ENCODE measurements around the gene BRIP1. TPM values are rescaled to one million over a fixed set of nuclear protein-coding genes. Genes with fewer than 3 reads are reported as not detected.

BRIP1 gene
- total RNA-seq, 1 donor from 2014 or later: 5.2 TPM

DNA sequence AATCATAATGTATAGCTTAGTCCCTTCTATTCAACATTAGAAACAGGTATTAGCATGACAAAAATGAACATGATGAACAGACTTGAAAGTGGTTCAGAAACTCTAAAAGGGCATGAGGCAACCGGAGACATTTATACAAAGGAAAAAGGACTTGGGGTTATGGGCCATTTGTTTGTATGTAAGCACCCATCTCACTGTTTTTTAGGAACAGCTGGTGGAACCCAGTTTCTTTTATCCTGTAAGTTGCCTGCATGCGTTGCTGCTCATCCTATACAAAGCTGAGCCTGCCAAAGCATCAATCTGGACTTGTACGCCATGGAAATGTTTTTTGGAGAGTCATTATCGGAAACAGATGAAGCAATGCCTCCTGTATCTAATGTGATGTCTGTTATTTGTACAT is 200.0 kb downstream of the BRIP1 start:
- Mint-ChIP-seq H3K4me3 (ENCODE audit: unreplicated experiment) (no peak overlapping the region), H3K4me1 (ENCODE audit: unreplicated experiment) (no peaks in the 10 kb centered on the region), H3K36me3 (ENCODE audit: low read depth, unreplicated experiment) (no peaks in the 10 kb centered on the region), H3K27me3 (ENCODE audit: unreplicated experiment) (no peaks in the 10 kb centered on the region), H3K27ac (ENCODE audit: unreplicated experiment) (no peak overlapping the region), H3K9me3 (ENCODE audit: unreplicated experiment) (no peaks in the 10 kb centered on the region)
- no peak for DNase-seq (ENCODE audit: low spot score)
- TF ChIP-seq CTCF (IDR thresholded peaks at IDR 0.05; ENCODE audit: unreplicated experiment): no peak

GRCh38 chr17:61662741-61663140 is 200.6 kb downstream of the BRIP1 start:
- H3K36me3 Mint-ChIP-seq (ENCODE audit: low read depth, unreplicated experiment): no peaks in the 10 kb centered on the region
- no peaks in the 10 kb centered on the region for H3K4me1 Mint-ChIP-seq (ENCODE audit: unreplicated experiment)
- DNase-seq (ENCODE audit: low spot score): no peak
- no peaks in the 10 kb centered on the region for H3K9me3 Mint-ChIP-seq (ENCODE audit: unreplicated experiment)
- no peaks in the 10 kb centered on the region for H3K27me3 Mint-ChIP-seq (ENCODE audit: unreplicated experiment)
- TF ChIP-seq CTCF (IDR thresholded peaks at IDR 0.05; ENCODE audit: unreplicated experiment): no peak
- H3K4me3 Mint-ChIP-seq (ENCODE audit: unreplicated experiment): no peak overlapping the region
- H3K27ac Mint-ChIP-seq (ENCODE audit: unreplicated experiment): no peak overlapping the region

DNA sequence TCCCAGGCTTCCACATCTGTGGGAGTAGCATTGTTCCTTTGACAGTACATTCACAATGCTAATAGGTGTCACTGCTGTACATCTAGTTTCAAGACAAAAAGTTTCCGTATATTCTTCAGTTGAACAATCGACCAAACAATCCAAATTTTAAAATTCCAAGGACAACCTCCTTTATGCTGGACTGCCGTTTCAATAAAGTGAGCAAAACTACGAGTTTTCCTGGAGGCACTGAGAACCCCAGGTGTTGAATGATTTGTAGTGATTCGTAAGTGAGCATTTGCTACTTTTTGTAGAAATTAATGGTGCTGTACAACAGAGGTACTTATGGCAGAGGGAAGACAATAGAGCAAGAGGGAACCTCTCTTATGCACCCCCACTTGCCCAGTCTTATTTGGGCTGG is 201.1 kb downstream of the BRIP1 start:
- Mint-ChIP-seq H3K27me3 (ENCODE audit: unreplicated experiment) (no peaks in the 10 kb centered on the region), H3K4me1 (ENCODE audit: unreplicated experiment) (no peaks in the 10 kb centered on the region), H3K4me3 (ENCODE audit: unreplicated experiment) (no peak overlapping the region), H3K27ac (ENCODE audit: unreplicated experiment) (no peak overlapping the region), H3K36me3 (ENCODE audit: low read depth, unreplicated experiment) (no peaks in the 10 kb centered on the region), H3K9me3 (ENCODE audit: unreplicated experiment) (no peaks in the 10 kb centered on the region)
- TF ChIP-seq CTCF (IDR thresholded peaks at IDR 0.05; ENCODE audit: unreplicated experiment): no peak
- no peak for DNase-seq (ENCODE audit: low spot score)

DNA sequence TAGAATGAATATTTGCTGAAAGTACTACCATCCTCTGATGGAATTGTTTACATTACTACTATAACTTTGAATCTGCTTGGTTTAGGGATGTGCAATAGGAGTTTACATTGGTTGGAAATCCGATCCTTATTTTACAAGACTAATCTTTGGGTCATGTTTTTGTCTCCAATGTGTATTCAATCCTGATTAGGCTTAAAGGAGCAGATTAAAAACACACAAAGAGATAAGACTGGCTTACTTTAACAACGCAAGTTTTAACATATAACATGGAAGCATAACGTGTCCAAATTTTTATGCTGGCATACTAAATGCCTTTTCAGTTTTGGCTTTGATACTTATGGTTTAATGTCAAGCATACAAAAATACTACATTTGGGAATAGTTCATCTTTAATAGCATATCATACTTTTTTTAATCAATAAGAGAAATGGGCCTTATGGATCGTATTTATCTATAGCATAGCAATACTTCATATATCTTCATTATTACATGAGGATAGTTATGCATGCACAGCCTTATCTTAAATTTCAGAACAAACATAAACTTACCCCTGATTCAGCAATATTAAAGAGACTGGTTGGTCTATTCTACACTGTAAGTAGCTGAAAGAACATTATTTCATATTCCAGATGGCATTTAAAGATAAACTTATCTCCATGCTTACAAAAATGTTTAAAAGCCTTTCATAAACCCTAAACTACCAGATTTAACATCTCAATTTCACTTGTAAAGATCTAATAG is 202.4 kb downstream of the BRIP1 start:
- TF ChIP-seq CTCF (IDR thresholded peaks at IDR 0.05; ENCODE audit: unreplicated experiment): no peak
- no peak overlapping the region for H3K27ac Mint-ChIP-seq (ENCODE audit: unreplicated experiment)

GRCh38 chr17:61659437-61659836 is 203.9 kb downstream of the BRIP1 start:
- no peak for DNase-seq (ENCODE audit: low spot score)
- no peaks in the 10 kb centered on the region for H3K9me3 Mint-ChIP-seq (ENCODE audit: unreplicated experiment)
- H3K36me3 Mint-ChIP-seq (ENCODE audit: low read depth, unreplicated experiment): no peaks in the 10 kb centered on the region
- TF ChIP-seq CTCF (IDR thresholded peaks at IDR 0.05; ENCODE audit: unreplicated experiment): no peak
- no peaks in the 10 kb centered on the region for H3K27me3 Mint-ChIP-seq (ENCODE audit: unreplicated experiment)
- no peak overlapping the region for H3K27ac Mint-ChIP-seq (ENCODE audit: unreplicated experiment)
- no peak overlapping the region for H3K4me3 Mint-ChIP-seq (ENCODE audit: unreplicated experiment)
- no peaks in the 10 kb centered on the region for H3K4me1 Mint-ChIP-seq (ENCODE audit: unreplicated experiment)

More for the DNA sequence above, 202.4 kb downstream of the BRIP1 start:
- Mint-ChIP-seq H3K27me3 (ENCODE audit: unreplicated experiment) (no peaks in the 10 kb centered on the region), H3K4me3 (ENCODE audit: unreplicated experiment) (no peak overlapping the region), H3K4me1 (ENCODE audit: unreplicated experiment) (no peaks in the 10 kb centered on the region), H3K36me3 (ENCODE audit: low read depth, unreplicated experiment) (no peaks in the 10 kb centered on the region), H3K9me3 (ENCODE audit: unreplicated experiment) (no peaks in the 10 kb centered on the region)
- no peak for DNase-seq (ENCODE audit: low spot score)

All from endothelial cell (in vitro differentiated cells).